Activated T-cell treated with anti-CD3 and anti-CD28 coated beads for 4 hours (primary cell): ENCODE data around the gene HYCC2.
"Not testable (repeated sequence)": the region's sequence is repeated elsewhere in the genome, so short reads cannot be mapped to it uniquely, and the experiment has no call there.

ENCODE experiments used
- DNase-seq: peaks from one replicate; pipeline ENCODE4 v3.0.0-alpha.2; 2020

Gene HYCC2

GRCh38 chr2:201071479-201072200 is at the start of gene HYCC2, which contains the start of gene NDUFB3:
HYCC2 (minus strand) TSS chr2:201071671; CDS start chr2:201024009, 47,662 bp downstream.
NDUFB3 (plus strand) TSS chr2:201072001; CDS start chr2:201078883, 6,882 bp downstream.
- DNase-seq: peak; percentile 86

GRCh38 chr2:201118961-201119854 is 47.7 kb upstream of the HYCC2 start:
- DNase-seq: no peak

DNA sequence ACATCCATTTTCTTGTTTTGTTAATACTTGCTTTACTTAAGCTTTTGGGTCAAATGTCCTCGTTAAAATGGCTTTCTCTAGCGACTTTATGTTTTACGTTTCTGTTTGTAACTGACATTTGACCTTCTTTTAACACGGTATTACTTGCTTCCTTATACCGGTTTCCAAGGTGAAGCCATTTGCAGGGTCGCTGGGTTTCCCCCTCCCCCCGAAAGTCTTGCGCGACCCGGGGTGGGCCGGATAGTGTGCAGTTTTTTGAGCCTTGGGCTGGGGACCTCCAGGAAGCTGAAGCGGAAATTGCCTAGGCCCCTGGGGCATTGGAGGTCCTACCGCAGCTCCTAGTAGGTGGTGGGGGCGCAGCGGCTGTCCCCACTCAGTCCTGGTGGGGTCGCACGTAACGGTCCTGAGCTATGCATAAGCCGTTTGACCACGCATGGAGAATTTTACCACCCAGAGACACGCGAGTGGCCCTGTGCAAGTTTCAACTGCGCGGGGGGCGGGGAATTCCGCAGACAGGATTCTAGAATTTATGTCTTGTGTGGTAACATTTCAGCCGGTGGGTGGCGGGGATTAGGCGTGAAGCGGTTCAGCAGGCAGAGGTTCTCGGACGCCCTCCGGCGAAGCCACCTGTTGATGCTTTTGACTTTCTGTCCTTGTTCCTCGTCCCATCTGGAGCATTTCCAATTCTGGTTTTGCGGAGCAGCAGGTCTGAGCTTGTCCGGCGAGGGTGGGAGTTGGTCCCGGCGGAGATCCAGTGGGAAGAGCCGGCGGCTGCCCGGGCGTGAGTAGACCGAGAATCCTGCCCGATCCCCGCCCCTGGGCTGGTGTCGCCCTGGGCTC is 46.9 kb upstream of the HYCC2 start:
- DNase-seq: peak; percentile 82

DNA sequence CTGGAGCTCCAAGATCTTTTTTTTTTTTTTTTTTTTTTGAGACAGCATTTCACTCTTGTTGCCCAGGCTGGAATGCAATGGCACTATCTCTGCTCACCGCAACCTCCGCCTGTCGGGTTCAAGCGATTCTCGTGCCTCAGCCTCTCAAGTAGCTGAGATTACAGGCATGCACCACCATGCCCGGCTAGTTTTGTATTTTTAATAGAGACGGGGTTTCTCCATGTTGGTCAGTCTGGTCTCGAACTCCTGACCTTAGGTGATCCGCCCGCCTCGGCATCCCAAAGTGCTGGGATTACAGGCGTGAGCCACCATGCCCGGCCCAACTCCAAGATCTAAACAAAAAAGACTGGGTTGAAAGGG is 46.2 kb upstream of the HYCC2 start:
- not testable (repeated sequence) for DNase-seq

GRCh38 chr2:201116959-201117734 is 45.7 kb upstream of the HYCC2 start:
- DNase-seq: no peak

GRCh38 chr2:201116115-201116958 is 44.9 kb upstream of the HYCC2 start, which contains the start of gene CFLAR:
CFLAR (plus strand) TSS chr2:201116164; CDS start chr2:201129866, 13,702 bp downstream.
- peak; percentile 62 for DNase-seq

DNA sequence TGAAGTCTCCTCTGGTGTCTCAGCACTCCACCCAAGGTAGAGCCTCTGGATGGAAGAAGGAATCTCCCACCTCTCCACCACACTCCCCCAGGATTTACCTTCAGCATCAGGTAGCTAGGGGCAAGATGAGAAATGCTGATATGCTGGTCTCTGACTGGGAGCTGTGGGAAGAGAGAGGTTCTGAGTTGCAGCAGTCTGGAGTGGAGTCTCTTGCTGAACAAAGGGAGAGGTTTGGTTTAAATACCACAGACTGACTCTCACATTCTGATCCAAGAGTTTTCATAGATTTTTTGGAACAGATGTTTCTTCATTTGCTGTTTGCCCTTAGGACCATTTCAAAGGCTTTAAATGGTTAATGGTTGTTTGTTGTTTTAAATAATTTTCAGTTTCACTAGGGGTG is 43.4 kb upstream of the HYCC2 start:
- DNase-seq: no peak

GRCh38 chr2:201114350-201114749 is 42.9 kb upstream of the HYCC2 start:
- DNase-seq: no peak

- no peak for DNase-seq
These were observed 39.6 kb upstream of the HYCC2 start for GRCh38 chr2:201111096-201111495.

- DNase-seq: no peak
These were observed 39.1 kb upstream of the HYCC2 start for GRCh38 chr2:201110615-201111014.

DNA sequence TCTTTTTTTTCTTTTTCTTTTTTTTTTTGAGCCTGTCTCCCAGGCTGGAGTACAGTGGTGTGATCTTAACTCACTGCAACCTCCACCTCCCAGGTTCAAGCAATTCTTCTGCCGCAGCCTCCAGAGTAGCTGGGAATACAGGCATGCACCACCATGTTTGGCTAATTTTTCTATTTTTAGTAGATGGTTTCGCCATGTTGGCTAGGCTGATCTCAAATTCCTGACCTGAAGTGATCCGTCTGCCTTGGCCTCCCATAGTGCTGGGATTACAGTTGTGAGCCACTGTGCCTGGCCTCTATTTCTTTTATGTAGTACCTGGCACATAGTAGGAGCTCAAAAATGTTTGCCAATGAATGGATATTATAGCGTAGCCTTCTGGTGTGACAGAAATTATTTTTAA is 37.7 kb upstream of the HYCC2 start:
- DNase-seq: no peak

- no peak for DNase-seq
These were observed 36.9 kb upstream of the HYCC2 start for GRCh38 chr2:201108341-201108740.

DNA sequence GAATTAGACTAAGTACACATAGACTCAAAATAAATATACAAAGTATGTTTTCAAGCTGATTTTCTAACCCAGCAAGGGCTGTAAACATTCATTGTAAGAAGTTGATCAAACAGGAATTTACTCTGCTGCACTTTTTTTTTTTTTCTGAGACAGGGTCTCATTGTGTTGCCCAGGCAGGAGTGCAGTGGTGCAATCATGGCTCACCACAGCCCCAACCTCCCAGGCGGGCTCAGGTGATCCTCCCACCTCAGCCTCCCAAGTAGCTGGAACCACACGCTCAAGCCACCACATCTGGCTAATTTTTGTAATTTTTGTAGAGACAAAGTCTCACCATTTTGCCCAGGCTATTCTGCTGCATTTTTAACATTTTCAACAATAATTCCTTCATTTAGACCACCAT is 36.2 kb upstream of the HYCC2 start:
- no peak for DNase-seq

DNA sequence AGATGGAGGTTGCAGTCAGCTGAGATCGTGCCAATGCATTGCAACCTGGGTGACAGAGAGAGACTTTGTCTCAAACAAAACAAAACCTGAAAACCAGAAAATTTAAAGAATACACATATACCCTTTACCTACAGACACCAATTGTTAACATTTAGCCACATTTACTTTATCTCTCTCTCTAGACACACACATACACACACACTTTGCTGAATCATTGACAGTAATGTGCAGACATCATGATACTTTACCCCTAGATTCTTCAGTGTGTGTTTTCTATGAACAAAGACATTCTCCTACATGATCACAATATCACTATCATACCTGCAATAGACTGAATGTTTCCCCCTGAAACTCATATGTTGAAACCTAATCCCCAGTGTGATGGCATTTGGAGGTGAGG is 34.3 kb upstream of the HYCC2 start:
- no peak for DNase-seq

DNA sequence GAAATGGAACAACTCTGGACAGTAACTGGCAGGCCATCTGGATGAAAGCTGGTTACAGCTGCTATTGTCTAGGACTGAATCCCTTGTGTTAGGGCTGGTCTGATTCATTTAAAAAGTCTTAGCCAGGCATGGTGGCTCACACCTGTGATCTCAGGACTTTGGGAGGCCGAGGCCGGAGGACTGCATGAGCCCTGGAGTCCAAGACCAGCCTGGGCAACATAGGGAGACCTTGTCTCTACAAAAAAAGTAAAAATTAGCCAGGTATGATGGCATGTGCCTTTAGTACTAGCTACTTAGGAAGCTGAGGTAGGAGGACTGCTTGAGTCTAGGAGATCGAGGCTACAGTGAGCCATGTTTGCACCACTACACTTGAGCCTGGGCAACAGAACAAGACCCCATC is 29.0 kb upstream of the HYCC2 start:
- no peak for DNase-seq

DNA sequence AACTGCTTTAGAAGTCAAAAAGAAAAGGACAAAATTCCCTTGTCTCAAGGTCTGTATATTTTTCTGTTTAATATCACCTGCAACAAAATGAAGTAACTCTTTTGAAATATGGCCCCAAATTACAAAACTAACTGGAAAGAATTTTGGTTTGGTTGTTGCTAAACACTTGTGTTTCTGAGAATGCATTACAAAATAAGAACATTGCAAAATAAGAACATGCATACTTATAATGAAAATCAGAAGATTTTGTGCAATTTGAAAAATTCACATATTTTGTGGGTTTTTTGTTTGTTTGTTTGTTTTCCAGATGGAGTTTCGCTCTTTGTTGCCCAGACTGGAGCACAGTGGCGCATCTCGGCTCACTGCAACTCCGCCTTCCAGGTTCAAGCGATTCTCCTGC is 22.1 kb upstream of the HYCC2 start:
- DNase-seq: no peak

DNA sequence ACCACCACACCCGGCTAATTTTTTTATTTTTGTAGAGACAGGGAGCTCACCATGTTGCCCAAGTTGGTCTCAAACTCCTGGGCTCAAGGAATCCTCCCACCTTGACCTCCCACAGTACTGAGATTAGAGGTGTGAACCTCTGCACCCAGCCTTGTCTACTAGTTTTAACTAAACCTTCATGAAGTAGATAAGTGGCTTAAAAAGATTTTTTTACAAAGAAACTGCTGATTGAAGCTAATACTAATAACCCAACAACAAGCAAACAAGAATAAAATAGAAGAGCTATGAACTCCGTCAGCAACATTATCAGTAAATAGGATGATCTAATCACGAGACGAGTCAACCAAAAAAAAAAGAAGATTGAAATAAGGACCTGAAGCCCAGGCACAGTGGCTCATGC is 19.1 kb upstream of the HYCC2 start:
- DNase-seq: no peak

GRCh38 chr2:201084863-201085262 is 13.4 kb upstream of the HYCC2 start:
- no peak for DNase-seq

- no peak for DNase-seq
These were observed 3.5 kb upstream of the HYCC2 start for GRCh38 chr2:201074996-201075395.

GRCh38 chr2:201073071-201073470 is 1.6 kb upstream of the HYCC2 start:
- no peak for DNase-seq

DNA sequence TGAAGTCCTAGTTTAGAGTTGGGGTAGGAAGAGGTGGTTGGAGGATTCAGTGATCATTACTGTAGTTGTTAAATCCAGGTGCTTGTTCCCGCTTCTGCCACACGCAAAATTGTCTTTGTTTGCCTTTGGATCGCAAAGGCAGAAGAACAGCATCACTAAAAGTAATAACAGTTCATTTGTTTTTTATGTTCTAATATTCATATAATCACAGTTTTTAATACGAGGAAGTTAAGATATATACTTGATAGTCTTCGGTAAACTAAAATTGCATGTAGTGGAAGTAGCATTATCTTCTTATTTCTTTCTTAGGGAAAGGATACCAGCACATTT is 695 bp upstream of the HYCC2 start:
- DNase-seq: no peak
